Mesodermal cell (in vitro differentiated cells): ENCODE data around the gene NDUFV2.

Experiments
- H3K27ac ChIP-seq: 2 replicates; pipeline ENCODE4 v1.7.0; 2013; ENCODE audit warnings: mild to moderate bottlenecking, low read depth, low read length, moderate library complexity; ENCODE audit not compliant: severe bottlenecking
- H3K36me3 ChIP-seq: 2 replicates; pipeline ENCODE4 v1.7.1; 2013; ENCODE audit warnings: mild to moderate bottlenecking, low read length, moderate library complexity; ENCODE audit not compliant: control insufficient read depth, insufficient read depth
- H3K4me1 ChIP-seq: one replicate; pipeline ENCODE4 v1.7.1; 2013; ENCODE audit warnings: mild to moderate bottlenecking, low read length; ENCODE audit not compliant: insufficient read depth, control insufficient read depth, poor library complexity, severe bottlenecking
- H3K4me3 ChIP-seq: 2 replicates; pipeline ENCODE4 v1.7.0; 2013; ENCODE audit warnings: low read length, control low read depth, mild to moderate bottlenecking; ENCODE audit not compliant: insufficient read depth, poor library complexity, severe bottlenecking; ENCODE audit errors: extremely low read depth
- H3K9me3 ChIP-seq: 2 replicates; pipeline ENCODE4 v1.7.1; 2013; ENCODE audit warnings: mild to moderate bottlenecking, low read length, moderate library complexity; ENCODE audit not compliant: control insufficient read depth
- WGBS, 2 experiments: methylation state at CpG; one replicate each; pipeline ENCODE4 v1.1.5; 2013; ENCODE audit warnings: missing lambda C conversion rate in 2 of 2; ENCODE audit not compliant: insufficient coverage in 2 of 2; 5-methylcytosine and 5-hydroxymethylcytosine counted together

Gene NDUFV2

GRCh38 chr18:9174302-9174701, 71.8 kb downstream of the NDUFV2 start:
- 79 to 100% methylated on average over 4 of the region's 4 CpGs for WGBS, 2 experiments
- no peaks in the 10 kb centered on the region for H3K4me1 ChIP-seq

GRCh38 chr18:9175115-9175514, 72.6 kb downstream of the NDUFV2 start:
- Histone ChIP-seq H3K4me3 (no peak overlapping the region), H3K36me3 (peaks cover 8% of the 10 kb centered on the region), H3K27ac (no peak overlapping the region), H3K9me3 (no peaks in the 10 kb centered on the region), H3K4me1 (no peaks in the 10 kb centered on the region)
- WGBS, 2 experiments = no CpG with 5 or more reads among the region's 1 CpG

More at GRCh38 chr18:9174302-9174701, 71.8 kb downstream of the NDUFV2 start:
- Histone ChIP-seq H3K27ac (no peak overlapping the region), H3K4me3 (no peak overlapping the region), H3K9me3 (no peaks in the 10 kb centered on the region), H3K36me3 (peaks cover 8% of the 10 kb centered on the region)

- Histone ChIP-seq H3K4me1 (no peaks in the 10 kb centered on the region), H3K36me3 (peaks cover 8% of the 10 kb centered on the region), H3K27ac (no peak overlapping the region), H3K9me3 (no peaks in the 10 kb centered on the region), H3K4me3 (no peak overlapping the region)
- WGBS, 2 experiments = 97 to 100% methylated on average over 4 to 5 of the region's 6 CpGs
Measured at GRCh38 chr18:9177031-9177430, 74.5 kb downstream of the NDUFV2 start.

GRCh38 chr18:9177466-9177865, 75.0 kb downstream of the NDUFV2 start:
- H3K27ac ChIP-seq = no peak overlapping the region
- H3K9me3 ChIP-seq = no peaks in the 10 kb centered on the region
- WGBS, 2 experiments = 100% methylated on average over 1 of the region's 4 CpGs
- H3K4me1 ChIP-seq = no peaks in the 10 kb centered on the region
- peaks cover 8% of the 10 kb centered on the region for H3K36me3 ChIP-seq
- H3K4me3 ChIP-seq = no peak overlapping the region

GRCh38 chr18:9178557-9178956, 76.1 kb downstream of the NDUFV2 start:
- no CpG with 5 or more reads among the region's 1 CpG for WGBS, 2 experiments
- Histone ChIP-seq H3K9me3 (no peaks in the 10 kb centered on the region), H3K4me3 (no peak overlapping the region), H3K27ac (no peak overlapping the region), H3K4me1 (no peaks in the 10 kb centered on the region), H3K36me3 (peaks cover 8% of the 10 kb centered on the region)

GRCh38 chr18:9181275-9181674, 78.8 kb downstream of the NDUFV2 start:
- WGBS, 2 experiments = no CpG with 5 or more reads among the region's 3 CpGs
- H3K9me3 ChIP-seq = no peaks in the 10 kb centered on the region
- H3K36me3 ChIP-seq = peaks cover 5% of the 10 kb centered on the region
- no peak overlapping the region for H3K27ac ChIP-seq
- no peak overlapping the region for H3K4me3 ChIP-seq
- no peaks in the 10 kb centered on the region for H3K4me1 ChIP-seq

- peaks cover under 1% of the 10 kb centered on the region for H3K36me3 ChIP-seq
- H3K27ac ChIP-seq = no peak overlapping the region
- H3K9me3 ChIP-seq = no peaks in the 10 kb centered on the region
- H3K4me3 ChIP-seq = no peak overlapping the region
- no peaks in the 10 kb centered on the region for H3K4me1 ChIP-seq
- WGBS, 2 experiments = 97% methylated on average over 4 of the region's 5 CpGs; no CpG with 5 or more reads in 1 of the 2 experiments
Measured at GRCh38 chr18:9182852-9183399, 80.4 kb downstream of the NDUFV2 start.
